ENCODE results near the gene PDHB. TPM values are rescaled to one million over a fixed set of nuclear protein-coding genes. Genes with fewer than 3 reads are reported as not detected.
A peak's percentile ranks its signal among the peaks of the same experiment; 100 is the strongest.

PDHB gene
- total RNA-seq, 2 experiments from 2014 or later = 31.1 to 31.5 TPM

DNA sequence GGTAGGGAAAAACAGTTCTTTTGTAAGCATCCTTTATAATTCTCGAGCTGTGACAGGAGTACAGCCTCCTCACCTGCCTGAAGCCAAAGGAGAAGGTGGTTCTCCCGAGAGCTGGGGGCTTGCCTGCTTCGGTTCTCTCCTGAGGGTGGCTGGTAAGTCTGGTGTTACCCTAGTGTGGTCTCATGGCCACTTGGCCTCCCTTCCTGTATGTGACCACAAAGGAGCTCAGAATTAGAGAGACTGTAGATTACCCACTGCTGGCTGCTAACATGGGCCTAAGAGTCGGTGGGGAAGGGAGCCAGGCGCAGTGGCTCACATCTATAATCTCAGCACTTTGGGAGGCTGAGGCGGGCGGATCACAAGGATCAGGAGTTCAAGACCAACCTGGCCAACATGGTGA lies 12.6 kb downstream of the PDHB start:
- H3K27me3 ChIP-seq (ENCODE audit: control insufficient read depth in 1 of 2, insufficient read depth in 2 of 2, low read length in 2 of 2) = no peaks in the 10 kb centered on the region
- no peaks in the 10 kb centered on the region for H3K9me3 ChIP-seq (ENCODE audit: control insufficient read depth in 1 of 2, insufficient read depth in 1 of 2, low read length in 2 of 2)
- H3K4me1 ChIP-seq (ENCODE audit: insufficient read depth, low read length) = no peaks in the 10 kb centered on the region
- H3K4me1 Mint-ChIP-seq (ENCODE audit: low read depth) = no peaks in the 10 kb centered on the region
- no peak overlapping the region for H3K27ac ChIP-seq (ENCODE audit: low read depth in 1 of 2, low read length in 2 of 2)
- no peak for DNase-seq
- no peak overlapping the region for H3K27ac Mint-ChIP-seq
- H3K4me3 ChIP-seq (ENCODE audit: low read length) = no peak overlapping the region
- intact Hi-C loops (cut with DNase I, micrococcal nuclease) = loop anchor here in 1 of 2 experiments (10.0 kb wide), 1 partner anchor 416 kb away; the partner anchor contains the start of gene FLNB
- H3K36me3 ChIP-seq (ENCODE audit: insufficient read depth, low read length) = peaks cover 44% of the 10 kb centered on the region
- ChIA-PET POLR2A (interaction anchor here (0.6 to 0.9 kb wide), 2 partner anchors 12 to 28 kb away, joined by 3 read pairs; no protein-coding TSS in a partner anchor), CTCF (no interaction called here)
- no peak overlapping the region for H3K4me3 Mint-ChIP-seq
- peaks cover 59% of the 10 kb centered on the region for H3K36me3 Mint-ChIP-seq (ENCODE audit: low read depth)
- no peak for ATAC-seq (ENCODE audit: poor library complexity)
- TF ChIP-seq, protein P1, sequence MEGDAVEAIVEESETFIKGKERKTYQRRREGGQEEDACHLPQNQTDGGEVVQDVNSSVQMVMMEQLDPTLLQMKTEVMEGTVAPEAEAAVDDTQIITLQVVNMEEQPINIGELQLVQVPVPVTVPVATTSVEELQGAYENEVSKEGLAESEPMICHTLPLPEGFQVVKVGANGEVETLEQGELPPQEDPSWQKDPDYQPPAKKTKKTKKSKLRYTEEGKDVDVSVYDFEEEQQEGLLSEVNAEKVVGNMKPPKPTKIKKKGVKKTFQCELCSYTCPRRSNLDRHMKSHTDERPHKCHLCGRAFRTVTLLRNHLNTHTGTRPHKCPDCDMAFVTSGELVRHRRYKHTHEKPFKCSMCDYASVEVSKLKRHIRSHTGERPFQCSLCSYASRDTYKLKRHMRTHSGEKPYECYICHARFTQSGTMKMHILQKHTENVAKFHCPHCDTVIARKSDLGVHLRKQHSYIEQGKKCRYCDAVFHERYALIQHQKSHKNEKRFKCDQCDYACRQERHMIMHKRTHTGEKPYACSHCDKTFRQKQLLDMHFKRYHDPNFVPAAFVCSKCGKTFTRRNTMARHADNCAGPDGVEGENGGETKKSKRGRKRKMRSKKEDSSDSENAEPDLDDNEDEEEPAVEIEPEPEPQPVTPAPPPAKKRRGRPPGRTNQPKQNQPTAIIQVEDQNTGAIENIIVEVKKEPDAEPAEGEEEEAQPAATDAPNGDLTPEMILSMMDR (IDR thresholded peaks at IDR 0.05) = no peak
- H3K27me3 Mint-ChIP-seq = no peaks in the 10 kb centered on the region
- H3K9me3 Mint-ChIP-seq = no peaks in the 10 kb centered on the region

DNA sequence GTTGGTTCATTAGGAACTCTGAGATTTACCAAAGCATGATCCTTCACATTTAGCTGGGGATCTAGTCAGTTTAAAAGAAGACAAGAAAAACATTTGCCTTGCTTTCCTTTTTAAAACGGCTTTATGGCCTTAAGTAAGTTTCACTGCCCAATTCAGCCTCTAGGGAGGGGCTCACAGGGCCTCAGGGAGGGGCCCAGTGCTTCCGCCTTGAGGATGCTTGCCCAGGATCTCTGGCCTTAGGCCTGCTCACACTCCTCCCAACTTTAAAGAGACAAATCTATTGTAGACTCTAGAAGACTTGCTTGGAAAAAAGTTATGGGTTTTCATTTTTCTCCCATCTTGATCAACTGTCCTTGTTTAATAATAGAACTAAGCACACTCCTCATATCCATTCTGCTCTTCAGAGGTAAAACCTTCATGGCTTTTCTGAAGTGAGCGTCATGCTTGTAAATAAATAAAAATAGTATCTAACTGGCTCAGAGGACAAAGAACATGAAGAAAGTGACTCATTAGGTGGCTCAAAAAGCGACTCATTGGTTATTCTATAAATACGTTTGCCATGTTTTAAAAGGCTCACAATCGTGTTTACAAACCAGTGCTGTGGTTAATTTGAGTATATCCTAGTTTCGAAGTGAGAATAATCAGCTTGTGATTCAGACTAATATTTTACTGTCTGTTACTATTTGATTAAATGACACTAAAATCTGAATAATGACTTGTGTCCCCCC lies 13.7 kb downstream of the PDHB start:
- H3K4me1 Mint-ChIP-seq (ENCODE audit: low read depth) = no peaks in the 10 kb centered on the region
- H3K27me3 ChIP-seq (ENCODE audit: control insufficient read depth in 1 of 2, insufficient read depth in 2 of 2, low read length in 2 of 2) = no peaks in the 10 kb centered on the region
- H3K9me3 ChIP-seq (ENCODE audit: control insufficient read depth in 1 of 2, insufficient read depth in 1 of 2, low read length in 2 of 2) = no peaks in the 10 kb centered on the region
- H3K27me3 Mint-ChIP-seq = no peaks in the 10 kb centered on the region
- peaks cover 49% of the 10 kb centered on the region for H3K36me3 Mint-ChIP-seq (ENCODE audit: low read depth)
- ATAC-seq (ENCODE audit: poor library complexity) = no peak
- H3K4me1 ChIP-seq (ENCODE audit: insufficient read depth, low read length) = no peaks in the 10 kb centered on the region
- no peak for DNase-seq
- no peak overlapping the region for H3K27ac ChIP-seq (ENCODE audit: low read depth in 1 of 2, low read length in 2 of 2)
- TF ChIP-seq, protein P1 (IDR thresholded peaks at IDR 0.05) = no peak
- no peaks in the 10 kb centered on the region for H3K9me3 Mint-ChIP-seq
- POLR2A ChIA-PET = interaction anchor here (0.6 to 1.0 kb wide), 2 partner anchors 27 to 33 kb away, joined by 3 read pairs; no protein-coding TSS in a partner anchor
- peaks cover 33% of the 10 kb centered on the region for H3K36me3 ChIP-seq (ENCODE audit: insufficient read depth, low read length)
- intact Hi-C loops (cut with DNase I, micrococcal nuclease) = loop anchor here in 1 of 2 experiments (10.0 kb wide), 1 partner anchor 415 kb away; the partner anchor contains the start of gene FLNB
- CTCF ChIA-PET = no interaction called here
- H3K4me3 Mint-ChIP-seq = no peak overlapping the region
- H3K27ac Mint-ChIP-seq = peak overlapping the region; percentile 38
- H3K4me3 ChIP-seq (ENCODE audit: low read length) = no peak overlapping the region

DNA sequence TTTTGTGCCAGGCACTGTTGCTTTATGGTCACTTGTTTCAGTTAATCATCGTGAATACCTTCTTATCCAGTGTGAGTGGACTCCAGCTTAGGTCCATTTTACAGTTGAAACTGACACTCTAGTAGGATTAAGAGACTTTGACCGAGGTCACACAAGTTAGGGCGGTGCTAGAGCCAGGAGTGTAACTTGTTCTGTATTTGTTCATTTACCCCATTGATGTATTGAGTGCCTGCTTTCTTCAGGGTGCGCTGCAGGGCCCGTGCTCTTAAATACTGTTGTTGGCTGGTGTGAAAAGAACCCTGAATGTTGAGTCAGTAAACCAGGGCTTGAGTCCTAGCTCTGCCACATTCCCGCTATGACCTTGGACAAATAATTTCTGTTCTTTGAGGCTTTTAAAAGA lies 15.4 kb downstream of the PDHB start:
- intact Hi-C loops (cut with DNase I, micrococcal nuclease) = no loop called here
- Histone ChIP-seq H3K27me3 (ENCODE audit: control insufficient read depth in 1 of 2, insufficient read depth in 2 of 2, low read length in 2 of 2) (no peaks in the 10 kb centered on the region), H3K27ac (ENCODE audit: low read depth in 1 of 2, low read length in 2 of 2) (no peak overlapping the region), H3K4me3 (ENCODE audit: low read length) (no peak overlapping the region), H3K9me3 (ENCODE audit: control insufficient read depth in 1 of 2, insufficient read depth in 1 of 2, low read length in 2 of 2) (no peaks in the 10 kb centered on the region), H3K36me3 (ENCODE audit: insufficient read depth, low read length) (peaks cover 17% of the 10 kb centered on the region), H3K4me1 (ENCODE audit: insufficient read depth, low read length) (no peaks in the 10 kb centered on the region)
- DNase-seq (no peak), ATAC-seq (ENCODE audit: poor library complexity) (no peak)
- ChIA-PET CTCF (no interaction called here), POLR2A (interaction anchor here (1.4 kb wide), 1 partner anchor 15 kb away, joined by 3 read pairs; the partner anchor contains the start of gene PDHB)
- no peaks in the 10 kb centered on the region for H3K4me1 Mint-ChIP-seq (ENCODE audit: low read depth)
- no peaks in the 10 kb centered on the region for H3K9me3 Mint-ChIP-seq
- no peak overlapping the region for H3K4me3 Mint-ChIP-seq
- TF ChIP-seq, protein P1 (IDR thresholded peaks at IDR 0.05) = no peak
- H3K27me3 Mint-ChIP-seq = no peaks in the 10 kb centered on the region
- no peak overlapping the region for H3K27ac Mint-ChIP-seq
- peaks cover 33% of the 10 kb centered on the region for H3K36me3 Mint-ChIP-seq (ENCODE audit: low read depth)
